Subcutaneous adipose tissue (tissue), 4 donors: Measurements from ENCODE around the gene TDRD10. TPM values are rescaled to one million over a fixed set of nuclear protein-coding genes. Genes with fewer than 3 reads are reported as not detected.

Experiments
- total RNA-seq, 4 donors: library from RNA; depleted of rRNA; stranded (reverse); fragments of >200 nt; gene quantifications; one replicate each; pipeline ENCODE4 v1.1.0, GENCODE V29; 2016
- TF ChIP-seq, protein P1 (sequence below): fragments of 450-650 bp; IDR thresholded peaks from one replicate; pipeline ENCODE4 v1.5.1; 2016; ENCODE audit warnings: low read depth, mild to moderate bottlenecking, control low read depth, antibody characterized with exemption, moderate library complexity

The TDRD10 gene
- total RNA-seq, 4 donors from 2014 or later: 3.7 to 9.0 (median 7.0) TPM

DNA sequence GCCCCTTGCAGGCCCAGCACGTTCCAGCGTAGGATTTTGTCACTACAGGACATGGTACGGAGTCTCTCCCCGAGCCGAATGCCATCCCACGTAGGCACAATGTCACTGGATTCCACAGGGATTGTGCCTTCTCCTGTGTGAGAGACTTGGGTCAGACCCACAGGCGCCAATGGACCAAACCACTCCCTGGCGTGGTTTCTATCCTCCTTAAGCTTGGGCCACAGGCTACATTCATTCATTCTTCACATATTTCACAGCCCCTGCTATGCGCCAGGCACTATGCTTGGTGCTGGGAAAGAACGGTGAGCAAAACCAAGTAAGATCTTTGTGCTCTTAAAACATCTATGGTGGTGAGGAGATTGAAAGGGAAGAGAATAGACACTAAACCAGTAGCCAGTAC lies 84.2 kb downstream of the TDRD10 start:
- TF ChIP-seq, protein P1, sequence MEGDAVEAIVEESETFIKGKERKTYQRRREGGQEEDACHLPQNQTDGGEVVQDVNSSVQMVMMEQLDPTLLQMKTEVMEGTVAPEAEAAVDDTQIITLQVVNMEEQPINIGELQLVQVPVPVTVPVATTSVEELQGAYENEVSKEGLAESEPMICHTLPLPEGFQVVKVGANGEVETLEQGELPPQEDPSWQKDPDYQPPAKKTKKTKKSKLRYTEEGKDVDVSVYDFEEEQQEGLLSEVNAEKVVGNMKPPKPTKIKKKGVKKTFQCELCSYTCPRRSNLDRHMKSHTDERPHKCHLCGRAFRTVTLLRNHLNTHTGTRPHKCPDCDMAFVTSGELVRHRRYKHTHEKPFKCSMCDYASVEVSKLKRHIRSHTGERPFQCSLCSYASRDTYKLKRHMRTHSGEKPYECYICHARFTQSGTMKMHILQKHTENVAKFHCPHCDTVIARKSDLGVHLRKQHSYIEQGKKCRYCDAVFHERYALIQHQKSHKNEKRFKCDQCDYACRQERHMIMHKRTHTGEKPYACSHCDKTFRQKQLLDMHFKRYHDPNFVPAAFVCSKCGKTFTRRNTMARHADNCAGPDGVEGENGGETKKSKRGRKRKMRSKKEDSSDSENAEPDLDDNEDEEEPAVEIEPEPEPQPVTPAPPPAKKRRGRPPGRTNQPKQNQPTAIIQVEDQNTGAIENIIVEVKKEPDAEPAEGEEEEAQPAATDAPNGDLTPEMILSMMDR: no peak

DNA sequence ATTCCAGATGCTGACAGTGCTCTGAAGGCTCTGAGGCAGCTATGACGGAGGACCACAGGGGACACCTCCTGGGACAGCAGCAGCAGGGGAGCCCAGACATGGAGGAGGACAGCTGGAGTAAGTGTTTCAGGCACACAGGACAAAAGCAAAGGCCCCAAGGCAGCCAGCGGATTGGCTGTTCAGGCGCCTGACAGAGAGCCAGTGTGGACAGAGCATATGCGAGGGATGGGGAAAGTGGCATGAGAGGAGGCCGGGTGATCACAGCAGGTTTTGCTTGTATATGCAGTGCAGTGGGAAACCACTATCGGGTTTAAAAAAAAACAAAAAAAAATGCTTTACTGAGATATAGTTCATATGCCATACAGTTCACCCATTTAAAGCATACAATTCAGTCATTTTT lies 84.6 kb downstream of the TDRD10 start:
- TF ChIP-seq, protein P1: no peak

DNA sequence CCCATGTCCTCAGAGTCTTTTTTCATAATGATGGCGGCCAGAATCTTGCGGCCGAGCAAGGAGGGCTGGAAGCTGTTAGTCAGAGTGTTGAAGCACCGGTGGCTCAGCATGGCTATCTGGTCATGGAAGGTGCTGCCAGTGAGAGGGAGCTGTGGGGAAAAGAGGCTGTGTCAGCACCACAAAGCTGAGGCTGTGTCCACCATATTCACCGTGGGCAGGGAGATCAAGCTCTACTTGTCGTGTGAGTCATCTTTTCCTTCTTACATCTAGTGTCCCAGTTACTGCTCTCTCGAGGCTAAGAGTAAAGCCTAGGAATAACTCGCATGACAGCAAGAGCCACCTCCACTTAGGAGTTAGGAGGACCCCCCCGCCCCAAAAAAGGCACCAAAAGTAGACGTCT lies 87.8 kb downstream of the TDRD10 start:
- TF ChIP-seq, protein P1: no peak

GRCh38 chr1:154590756-154591155 lies 88.7 kb downstream of the TDRD10 start:
- TF ChIP-seq, protein P1: no peak

DNA sequence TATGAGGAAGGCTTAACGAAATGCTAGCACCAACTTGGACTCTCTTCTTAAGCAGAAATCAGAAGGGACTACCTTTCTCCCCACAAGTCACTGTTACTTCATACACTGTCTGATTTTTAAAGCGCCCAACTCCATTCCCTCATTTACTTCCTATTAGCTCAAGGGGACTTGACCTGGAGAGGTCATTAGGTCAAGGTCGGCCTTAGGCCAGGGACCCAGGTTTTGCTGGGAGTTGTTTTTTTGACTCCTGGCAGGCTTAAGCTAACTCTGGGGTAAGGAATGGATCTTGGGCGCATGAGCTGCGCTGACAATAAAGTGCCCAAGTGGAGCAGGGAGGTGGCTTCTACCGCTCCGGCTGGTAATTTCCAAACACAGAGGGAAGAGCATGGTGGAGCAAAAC lies 89.2 kb downstream of the TDRD10 start:
- TF ChIP-seq, protein P1: no peak

DNA sequence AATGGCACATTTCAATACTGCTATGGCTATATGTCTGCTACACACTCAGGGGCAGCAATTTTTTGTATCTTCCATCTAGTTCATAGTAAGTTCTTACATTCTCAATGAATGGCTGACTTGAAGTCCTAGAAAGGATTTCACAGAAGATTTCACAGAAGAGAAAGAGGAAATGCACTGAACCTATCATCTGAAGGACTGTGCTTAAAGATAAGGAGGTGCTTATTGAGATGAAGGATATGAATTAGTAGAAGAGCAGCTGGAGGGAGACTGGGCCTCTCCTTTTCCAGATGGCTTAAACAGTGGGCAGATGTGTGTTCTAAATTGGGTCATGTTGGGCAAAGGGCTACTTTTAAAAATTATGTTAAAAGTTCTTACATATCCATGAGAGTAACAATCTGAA lies 91.4 kb downstream of the TDRD10 start:
- TF ChIP-seq, protein P1: no peak

GRCh38 chr1:154594811-154595210 lies 92.8 kb downstream of the TDRD10 start:
- TF ChIP-seq, protein P1: no peak

- TF ChIP-seq, protein P1: no peak
These were observed 93.6 kb downstream of the TDRD10 start for GRCh38 chr1:154595621-154596020.
